Neural cell (in vitro differentiated cells): ENCODE data around the gene TNKS1BP1. TPM values are rescaled to one million over a fixed set of nuclear protein-coding genes. Genes with fewer than 3 reads are reported as not detected.

Experiments
- H2AFZ ChIP-seq: fragments of 200-600, 300-800 bp; sonication (generic), shearing (Covaris generic); 2 replicates; pipeline ENCODE4 v1.6.0; 2014; ENCODE audit warnings: low read depth, mild to moderate bottlenecking, antibody characterized with exemption, low read length, moderate library complexity
- H3F3A ChIP-seq: fragments of 200-600 bp; shearing (Covaris generic); 2 replicates; pipeline ENCODE4 v1.6.1; 2016; ENCODE audit warnings: mild to moderate bottlenecking, moderate library complexity, mixed read lengths, antibody characterized with exemption, low read length; ENCODE audit not compliant: insufficient read depth, poor library complexity, severe bottlenecking
- H3K27ac ChIP-seq: fragments of 200-600, 300-800 bp; sonication (generic), shearing (Covaris generic); 2 replicates; pipeline ENCODE4 v1.5.1; 2014; ENCODE audit warnings: mild to moderate bottlenecking, low read length, moderate library complexity
- H3K27me3 ChIP-seq: fragments of 300-800, 200-600 bp; sonication (generic), shearing (Covaris generic); 2 replicates; pipeline ENCODE4 v1.6.0; 2014; ENCODE audit warnings: mild to moderate bottlenecking, low read depth, low read length, moderate library complexity; ENCODE audit not compliant: insufficient read depth
- H3K36me3 ChIP-seq: fragments of 300-800, 200-600 bp; sonication (generic), shearing (Covaris generic); 2 replicates; pipeline ENCODE4 v1.5.1; 2014; ENCODE audit warnings: mild to moderate bottlenecking, antibody characterized with exemption, low read length, moderate library complexity; ENCODE audit not compliant: insufficient read depth
- H3K4me2 ChIP-seq: fragments of 300-800, 200-600 bp; sonication (generic), shearing (Covaris generic); 2 replicates; pipeline ENCODE4 v1.6.0; 2014; ENCODE audit warnings: mild to moderate bottlenecking, low read length
- H3K4me3 ChIP-seq: fragments of 300-800, 200-600 bp; sonication (generic), shearing (Covaris generic); 2 replicates; pipeline ENCODE4 v1.5.1; 2014; ENCODE audit warnings: mild to moderate bottlenecking, low read length, moderate library complexity
- H3K79me2 ChIP-seq: fragments of 200-600 bp; shearing (Covaris generic); replicated peaks from 2 replicates; pipeline ENCODE4 v1.6.0; 2014; ENCODE audit warnings: mild to moderate bottlenecking, low read length, moderate library complexity; ENCODE audit not compliant: insufficient read depth
- H3K9ac ChIP-seq: fragments of 300-800, 200-600 bp; sonication (generic), shearing (Covaris generic); 2 replicates; pipeline ENCODE4 v1.6.1; 2016; ENCODE audit warnings: mild to moderate bottlenecking, low read length, mixed read lengths
- H3K9me2 ChIP-seq: fragments of 200-600 bp; shearing (Covaris generic); 2 replicates; pipeline ENCODE4 v1.6.1; 2016; ENCODE audit warnings: mild to moderate bottlenecking, low read length, mixed read lengths; ENCODE audit not compliant: insufficient read depth
- H3K9me3 ChIP-seq: fragments of 200-600, 300-800 bp; sonication (generic), shearing (Covaris generic); 2 replicates; pipeline ENCODE4 v1.6.1; 2016; ENCODE audit warnings: mild to moderate bottlenecking, mixed run types, low read length, moderate library complexity, mixed read lengths
- H4K20me1 ChIP-seq: fragments of 200-600 bp; shearing (Covaris generic); 2 replicates; pipeline ENCODE4 v1.6.1; 2016; ENCODE audit warnings: mild to moderate bottlenecking, mixed run types; ENCODE audit not compliant: insufficient read depth
- EP300 ChIP-seq: fragments of 450-650 bp; conservative IDR thresholded peaks from 2 replicates; pipeline ENCODE4 v1.6.1; 2014; ENCODE audit warnings: antibody characterized with exemption, mild to moderate bottlenecking, moderate library complexity; ENCODE audit not compliant: poor library complexity, severe bottlenecking
- EZH2 ChIP-seq: fragments of 200-600, 300-800 bp; shearing (Covaris generic), sonication (generic); IDR thresholded peaks from 2 replicates; pipeline ENCODE4 v1.6.1; 2014; ENCODE audit warnings: antibody characterized with exemption, low read length, borderline replicate concordance, mild to moderate bottlenecking; ENCODE audit not compliant: insufficient read depth, poor library complexity, severe bottlenecking
- MXI1 ChIP-seq: fragments of 450-650 bp; conservative IDR thresholded peaks from 2 replicates; pipeline ENCODE4 v1.6.1; 2014; ENCODE audit warnings: antibody characterized with exemption, mild to moderate bottlenecking; ENCODE audit not compliant: poor library complexity, severe bottlenecking
- POLR2AphosphoS5 ChIP-seq: IDR thresholded peaks from 2 replicates; pipeline ENCODE4 v1.6.1; 2012
- RAD21 ChIP-seq: fragments of 450-650 bp; conservative IDR thresholded peaks from 2 replicates; pipeline ENCODE4 v1.6.1; 2014; ENCODE audit warnings: antibody characterized with exemption, mild to moderate bottlenecking, moderate library complexity
- SMC3 ChIP-seq: fragments of 450-650 bp; conservative IDR thresholded peaks from 2 replicates; pipeline ENCODE4 v1.6.1; 2014; ENCODE audit warnings: antibody characterized with exemption, mild to moderate bottlenecking, moderate library complexity; ENCODE audit not compliant: poor library complexity
- TAF1 ChIP-seq: IDR thresholded peaks from 2 replicates; pipeline ENCODE4 v1.6.1; 2012; ENCODE audit warnings: low read depth
- polyA plus RNA-seq: library from polyadenylated mRNA; depleted of rRNA; stranded (reverse); fragments of >200 nt; gene quantifications from 2 replicates; pipeline ENCODE4 v1.2.3, GENCODE V29; 2014
- TF ChIP-seq, protein P1 (sequence below): fragments of 450-650 bp; IDR thresholded peaks from 2 replicates; pipeline ENCODE4 v1.5.1; 2014; ENCODE audit warnings: antibody characterized with exemption, mild to moderate bottlenecking, moderate library complexity; ENCODE audit not compliant: poor library complexity, severe bottlenecking
- TF ChIP-seq, protein P2 (sequence below): IDR thresholded peaks from 2 replicates; pipeline ENCODE4 v1.6.1; 2012; ENCODE audit warnings: borderline replicate concordance

TNKS1BP1 gene
- polyA plus RNA-seq, 1 donor from 2014 or later: 8.9 TPM

DNA sequence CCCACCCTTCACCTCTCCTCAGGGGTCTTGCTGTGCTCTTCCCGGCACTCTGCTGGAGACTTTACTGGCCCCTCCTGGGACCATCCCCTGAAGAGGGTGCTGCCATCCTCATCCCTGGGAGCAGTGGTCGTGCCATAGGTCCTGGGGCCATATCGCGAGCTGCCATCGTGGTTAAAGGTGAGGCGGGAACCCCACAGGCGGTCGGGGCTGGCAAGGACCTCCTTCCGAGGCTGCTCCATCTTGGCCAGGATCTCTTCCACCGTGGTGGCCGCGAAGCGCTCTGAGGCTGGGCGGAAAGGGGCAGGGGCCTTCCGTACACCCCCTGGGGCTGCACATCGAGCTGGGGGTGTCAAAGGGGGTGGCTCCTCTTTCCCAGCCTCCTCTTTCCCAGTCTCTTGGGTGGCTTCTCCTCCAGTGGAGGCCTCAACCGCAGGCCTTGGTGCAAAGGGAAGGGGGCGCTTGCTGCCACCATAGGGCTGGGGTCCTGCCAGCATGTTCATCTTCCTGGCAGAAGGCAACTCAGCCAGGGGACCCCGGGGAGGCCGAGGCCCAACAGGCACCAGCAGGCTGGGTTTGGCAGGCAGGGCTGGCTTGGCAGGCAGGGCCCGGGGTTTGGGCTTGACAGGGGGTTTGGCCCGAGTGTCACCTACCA is 4.6 kb downstream of the TNKS1BP1 start:
- Histone ChIP-seq H3F3A (no peaks in the 10 kb centered on the region), H3K9ac (no peak overlapping the region), H3K9me2 (no peaks in the 10 kb centered on the region), H3K36me3 (peaks cover 7% of the 10 kb centered on the region), H3K27me3 (no peaks in the 10 kb centered on the region), H3K27ac (no peak overlapping the region), H3K4me2 (no peak overlapping the region), H3K9me3 (no peaks in the 10 kb centered on the region), H4K20me1 (no peaks in the 10 kb centered on the region), H3K79me2 (peaks cover 30% of the 10 kb centered on the region), H2AFZ (no peak overlapping the region), H3K4me3 (no peak overlapping the region)
- TF ChIP-seq MXI1: no peak
- no peak for TF ChIP-seq EZH2
- no peak for TF ChIP-seq POLR2AphosphoS5
- TF ChIP-seq RAD21: no peak
- TF ChIP-seq EP300: no peak
- TF ChIP-seq SMC3: no peak
- no peak for TF ChIP-seq TAF1
- TF ChIP-seq, protein P1, sequence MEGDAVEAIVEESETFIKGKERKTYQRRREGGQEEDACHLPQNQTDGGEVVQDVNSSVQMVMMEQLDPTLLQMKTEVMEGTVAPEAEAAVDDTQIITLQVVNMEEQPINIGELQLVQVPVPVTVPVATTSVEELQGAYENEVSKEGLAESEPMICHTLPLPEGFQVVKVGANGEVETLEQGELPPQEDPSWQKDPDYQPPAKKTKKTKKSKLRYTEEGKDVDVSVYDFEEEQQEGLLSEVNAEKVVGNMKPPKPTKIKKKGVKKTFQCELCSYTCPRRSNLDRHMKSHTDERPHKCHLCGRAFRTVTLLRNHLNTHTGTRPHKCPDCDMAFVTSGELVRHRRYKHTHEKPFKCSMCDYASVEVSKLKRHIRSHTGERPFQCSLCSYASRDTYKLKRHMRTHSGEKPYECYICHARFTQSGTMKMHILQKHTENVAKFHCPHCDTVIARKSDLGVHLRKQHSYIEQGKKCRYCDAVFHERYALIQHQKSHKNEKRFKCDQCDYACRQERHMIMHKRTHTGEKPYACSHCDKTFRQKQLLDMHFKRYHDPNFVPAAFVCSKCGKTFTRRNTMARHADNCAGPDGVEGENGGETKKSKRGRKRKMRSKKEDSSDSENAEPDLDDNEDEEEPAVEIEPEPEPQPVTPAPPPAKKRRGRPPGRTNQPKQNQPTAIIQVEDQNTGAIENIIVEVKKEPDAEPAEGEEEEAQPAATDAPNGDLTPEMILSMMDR: no peak
- TF ChIP-seq, protein P2, sequence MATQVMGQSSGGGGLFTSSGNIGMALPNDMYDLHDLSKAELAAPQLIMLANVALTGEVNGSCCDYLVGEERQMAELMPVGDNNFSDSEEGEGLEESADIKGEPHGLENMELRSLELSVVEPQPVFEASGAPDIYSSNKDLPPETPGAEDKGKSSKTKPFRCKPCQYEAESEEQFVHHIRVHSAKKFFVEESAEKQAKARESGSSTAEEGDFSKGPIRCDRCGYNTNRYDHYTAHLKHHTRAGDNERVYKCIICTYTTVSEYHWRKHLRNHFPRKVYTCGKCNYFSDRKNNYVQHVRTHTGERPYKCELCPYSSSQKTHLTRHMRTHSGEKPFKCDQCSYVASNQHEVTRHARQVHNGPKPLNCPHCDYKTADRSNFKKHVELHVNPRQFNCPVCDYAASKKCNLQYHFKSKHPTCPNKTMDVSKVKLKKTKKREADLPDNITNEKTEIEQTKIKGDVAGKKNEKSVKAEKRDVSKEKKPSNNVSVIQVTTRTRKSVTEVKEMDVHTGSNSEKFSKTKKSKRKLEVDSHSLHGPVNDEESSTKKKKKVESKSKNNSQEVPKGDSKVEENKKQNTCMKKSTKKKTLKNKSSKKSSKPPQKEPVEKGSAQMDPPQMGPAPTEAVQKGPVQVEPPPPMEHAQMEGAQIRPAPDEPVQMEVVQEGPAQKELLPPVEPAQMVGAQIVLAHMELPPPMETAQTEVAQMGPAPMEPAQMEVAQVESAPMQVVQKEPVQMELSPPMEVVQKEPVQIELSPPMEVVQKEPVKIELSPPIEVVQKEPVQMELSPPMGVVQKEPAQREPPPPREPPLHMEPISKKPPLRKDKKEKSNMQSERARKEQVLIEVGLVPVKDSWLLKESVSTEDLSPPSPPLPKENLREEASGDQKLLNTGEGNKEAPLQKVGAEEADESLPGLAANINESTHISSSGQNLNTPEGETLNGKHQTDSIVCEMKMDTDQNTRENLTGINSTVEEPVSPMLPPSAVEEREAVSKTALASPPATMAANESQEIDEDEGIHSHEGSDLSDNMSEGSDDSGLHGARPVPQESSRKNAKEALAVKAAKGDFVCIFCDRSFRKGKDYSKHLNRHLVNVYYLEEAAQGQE: no peak

DNA sequence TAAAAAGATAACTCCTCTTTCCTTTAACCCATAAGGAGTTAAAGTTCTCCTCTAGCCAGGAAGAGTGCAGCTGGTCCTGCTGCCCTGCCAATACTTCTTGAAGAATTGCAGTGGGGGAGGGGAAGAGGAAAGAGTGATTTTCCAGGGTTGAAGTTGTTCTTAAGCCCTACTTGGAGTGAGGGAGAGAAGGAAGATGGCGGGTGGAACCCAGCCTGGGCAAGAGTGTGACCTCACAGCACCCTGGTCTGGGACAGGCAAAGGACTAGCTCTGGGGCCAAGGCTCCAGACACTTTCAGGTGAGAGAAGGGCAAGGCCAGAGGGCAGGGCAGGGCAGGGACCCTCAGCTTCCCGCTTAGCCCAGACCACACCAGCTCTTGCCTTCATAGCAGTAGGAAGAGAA is 6.6 kb downstream of the TNKS1BP1 start:
- no peak overlapping the region for H3K27ac ChIP-seq
- H3K36me3 ChIP-seq: peaks cover 7% of the 10 kb centered on the region
- no peak overlapping the region for H2AFZ ChIP-seq

More for the DNA sequence above, 6.6 kb downstream of the TNKS1BP1 start:
- TF ChIP-seq SMC3 (no peak), EP300 (no peak), MXI1 (no peak), RAD21 (no peak), POLR2AphosphoS5 (no peak), EZH2 (no peak), TAF1 (no peak)
- TF ChIP-seq, protein P2: no peak
- TF ChIP-seq, protein P1: no peak
- Histone ChIP-seq H3K9me2 (no peaks in the 10 kb centered on the region), H3K9me3 (no peaks in the 10 kb centered on the region), H3K4me2 (no peak overlapping the region), H3F3A (no peaks in the 10 kb centered on the region), H3K79me2 (peaks cover 26% of the 10 kb centered on the region), H4K20me1 (no peaks in the 10 kb centered on the region), H3K27me3 (no peaks in the 10 kb centered on the region), H3K9ac (no peak overlapping the region), H3K4me3 (no peak overlapping the region)
